Karpas-422 (cell line): Measurements from ENCODE around the gene MMGT1. TPM values are rescaled to one million over a fixed set of nuclear protein-coding genes. Genes with fewer than 3 reads are reported as not detected.

Source experiments
- DNase-seq: peaks from one replicate; pipeline ENCODE4 v3.0.0-alpha.2; 2015
- H2AFZ ChIP-seq: fragments of 200-600 bp; sonication (generic); 2 replicates; pipeline ENCODE4 v1.6.1; 2014; ENCODE audit warnings: antibody characterized with exemption, low read length, mixed read lengths
- H3K27ac ChIP-seq: fragments of 200-600 bp; sonication (generic); 2 replicates; pipeline ENCODE4 v1.5.1; 2014; ENCODE audit warnings: mild to moderate bottlenecking, low read length, moderate library complexity
- H3K27me3 ChIP-seq: fragments of 200-600 bp; sonication (generic); 2 replicates; pipeline ENCODE4 v1.6.1; 2014; ENCODE audit warnings: low read length, mixed read lengths
- H3K36me3 ChIP-seq: fragments of 200-600 bp; sonication (generic); 2 replicates; pipeline ENCODE4 v1.6.1; 2014; ENCODE audit warnings: low read length, mixed read lengths; ENCODE audit not compliant: insufficient read depth
- H3K4me1 ChIP-seq: fragments of 200-600 bp; sonication (generic); 2 replicates; pipeline ENCODE4 v1.6.1; 2014; ENCODE audit warnings: mild to moderate bottlenecking, low read length, mixed read lengths
- H3K4me2 ChIP-seq: fragments of 200-600 bp; sonication (generic); 2 replicates; pipeline ENCODE4 v1.6.1; 2014; ENCODE audit warnings: low read length, low read depth, mild to moderate bottlenecking; ENCODE audit not compliant: poor library complexity, severe bottlenecking
- H3K4me3 ChIP-seq: fragments of 200-600 bp; sonication (generic); 2 replicates; pipeline ENCODE4 v1.5.1; 2014; ENCODE audit warnings: mild to moderate bottlenecking, antibody characterized with exemption, low read length, mixed read lengths
- H3K79me2 ChIP-seq: fragments of 200-600 bp; sonication (generic); 2 replicates; pipeline ENCODE4 v1.6.1; 2014; ENCODE audit warnings: mild to moderate bottlenecking, low read length, mixed read lengths
- H3K9ac ChIP-seq: fragments of 200-600 bp; sonication (generic); 2 replicates; pipeline ENCODE4 v1.6.0; 2014; ENCODE audit warnings: low read length
- H3K9me2 ChIP-seq: fragments of 200-600 bp; sonication (generic), shearing (Covaris generic); replicated peaks from 2 replicates; pipeline ENCODE4 v1.6.0; 2014; ENCODE audit warnings: mild to moderate bottlenecking, low read length, moderate library complexity; ENCODE audit not compliant: insufficient read depth
- H3K9me3 ChIP-seq: fragments of 300-700, 200-600 bp; sonication (generic); 2 replicates; pipeline ENCODE4 v1.6.1; 2014; ENCODE audit warnings: low read length, mixed read lengths
- H4K20me1 ChIP-seq: fragments of 200-600 bp; sonication (generic); 2 replicates; pipeline ENCODE4 v1.6.1; 2014; ENCODE audit warnings: mild to moderate bottlenecking, antibody characterized with exemption, low read length, low read depth; ENCODE audit not compliant: insufficient read depth
- total RNA-seq: library from RNA; depleted of rRNA; stranded (reverse); fragments of >200 nt; shearing (Covaris generic); gene quantifications from 2 replicates; pipeline ENCODE4 v1.2.3, GENCODE V29; 2014; ENCODE audit warnings: low replicate concordance

The MMGT1 gene
- total RNA-seq, 1 experiment from 2014 or later, result 25.6 TPM

GRCh38 chrX:135985157-135985972, 11.6 kb upstream of the MMGT1 start, which contains the start of gene SLC9A6:
Gene SLC9A6, plus strand, starts transcription at chrX:135985435. Its CDS starts 224 bp downstream, at chrX:135985659.
- Histone ChIP-seq H3K9me3 (no peaks in the 10 kb centered on the region), H3K9ac (peak within 1 kb of the TSS; percentile 84), H2AFZ (peak within 1 kb of the TSS; percentile 48; the same call in 1 of the 2 replicates), H3K4me1 (peaks cover 33% of the 10 kb centered on the region), H3K9me2 (no peaks in the 10 kb centered on the region), H4K20me1 (no peaks in the 10 kb centered on the region), H3K27ac (peak within 1 kb of the TSS; percentile 64), H3K36me3 (no peaks in the 10 kb centered on the region), H3K4me3 (peak within 1 kb of the TSS; percentile 79), H3K79me2 (peaks cover 43% of the 10 kb centered on the region), H3K4me2 (peak within 1 kb of the TSS; percentile 76), H3K27me3 (no peaks in the 10 kb centered on the region; the same call in 1 of the 2 replicates)
- peak; percentile 84 for DNase-seq

GRCh38 chrX:135984791-135985156, 11.0 kb upstream of the MMGT1 start:
- Histone ChIP-seq H3K9me3 (no peaks in the 10 kb centered on the region), H3K27me3 (no peaks in the 10 kb centered on the region; the same call in 1 of the 2 replicates), H3K79me2 (peaks cover 41% of the 10 kb centered on the region), H3K9ac (peak overlapping the region; percentile 84), H4K20me1 (no peaks in the 10 kb centered on the region), H3K9me2 (no peaks in the 10 kb centered on the region), H3K4me1 (peaks cover 33% of the 10 kb centered on the region), H2AFZ (peak overlapping the region; percentile 48; the same call in 1 of the 2 replicates), H3K4me2 (peak overlapping the region; percentile 76), H3K36me3 (no peaks in the 10 kb centered on the region), H3K4me3 (peak overlapping the region; percentile 79), H3K27ac (no peak overlapping the region)
- peak; percentile 43 for DNase-seq

- Histone ChIP-seq H3K4me1 (peaks cover 33% of the 10 kb centered on the region), H3K79me2 (peaks cover 36% of the 10 kb centered on the region), H3K9me3 (no peaks in the 10 kb centered on the region), H3K27me3 (no peaks in the 10 kb centered on the region; the same call in 1 of the 2 replicates), H2AFZ (peak overlapping the region; percentile 48; the same call in 1 of the 2 replicates), H3K9ac (peak overlapping the region; percentile 84), H3K4me3 (peak overlapping the region; percentile 79), H3K9me2 (no peaks in the 10 kb centered on the region), H4K20me1 (no peaks in the 10 kb centered on the region), H3K36me3 (no peaks in the 10 kb centered on the region), H3K4me2 (peak overlapping the region; percentile 76), H3K27ac (no peak overlapping the region)
- no peak for DNase-seq
Measured at GRCh38 chrX:135984256-135984655, 10.5 kb upstream of the MMGT1 start.

- H3K9ac ChIP-seq, result no peak overlapping the region
- no peaks in the 10 kb centered on the region for H3K9me3 ChIP-seq
- no peak overlapping the region for H2AFZ ChIP-seq
- H3K36me3 ChIP-seq, result no peaks in the 10 kb centered on the region
- no peaks in the 10 kb centered on the region; the same call in 1 of the 2 replicates for H3K27me3 ChIP-seq
- H3K4me2 ChIP-seq, result no peak overlapping the region
- peaks cover 24% of the 10 kb centered on the region for H3K79me2 ChIP-seq
- peaks cover 33% of the 10 kb centered on the region for H3K4me1 ChIP-seq
- no peak overlapping the region for H3K4me3 ChIP-seq
- H4K20me1 ChIP-seq, result no peaks in the 10 kb centered on the region
- no peaks in the 10 kb centered on the region for H3K9me2 ChIP-seq
- no peak overlapping the region for H3K27ac ChIP-seq
- no peak for DNase-seq
Measured at GRCh38 chrX:135982860-135983259, 9.1 kb upstream of the MMGT1 start.

GRCh38 chrX:135981668-135982067, 7.9 kb upstream of the MMGT1 start:
- H3K27me3 ChIP-seq, result no peaks in the 10 kb centered on the region; the same call in 1 of the 2 replicates
- H3K79me2 ChIP-seq, result peaks cover 12% of the 10 kb centered on the region
- H3K4me3 ChIP-seq, result no peak overlapping the region
- H3K36me3 ChIP-seq, result no peaks in the 10 kb centered on the region
- H3K27ac ChIP-seq, result no peak overlapping the region
- peaks cover 21% of the 10 kb centered on the region for H3K4me1 ChIP-seq
- H3K9me3 ChIP-seq, result no peaks in the 10 kb centered on the region
- no peak overlapping the region for H3K4me2 ChIP-seq
- H2AFZ ChIP-seq, result no peak overlapping the region
- H3K9me2 ChIP-seq, result no peaks in the 10 kb centered on the region
- no peaks in the 10 kb centered on the region for H4K20me1 ChIP-seq
- no peak for DNase-seq
- no peak overlapping the region for H3K9ac ChIP-seq

- Histone ChIP-seq H3K4me1 (peaks cover 21% of the 10 kb centered on the region), H3K9me2 (no peaks in the 10 kb centered on the region), H3K27ac (no peak overlapping the region), H3K36me3 (no peaks in the 10 kb centered on the region), H3K9me3 (no peaks in the 10 kb centered on the region), H3K4me3 (no peak overlapping the region), H3K4me2 (no peak overlapping the region), H3K27me3 (no peaks in the 10 kb centered on the region; the same call in 1 of the 2 replicates), H3K79me2 (peaks cover 6% of the 10 kb centered on the region), H4K20me1 (no peaks in the 10 kb centered on the region), H2AFZ (no peak overlapping the region), H3K9ac (no peak overlapping the region)
- no peak for DNase-seq
Measured at GRCh38 chrX:135981010-135981409, 7.2 kb upstream of the MMGT1 start.

- Histone ChIP-seq H3K9ac (no peak overlapping the region), H3K9me3 (no peaks in the 10 kb centered on the region), H2AFZ (no peak overlapping the region), H3K36me3 (no peaks in the 10 kb centered on the region), H3K4me2 (no peak overlapping the region), H3K79me2 (peaks cover 10% of the 10 kb centered on the region), H3K4me1 (peaks cover 10% of the 10 kb centered on the region), H3K27ac (no peak overlapping the region), H3K27me3 (no peaks in the 10 kb centered on the region; the same call in 1 of the 2 replicates), H3K4me3 (no peak overlapping the region), H3K9me2 (no peaks in the 10 kb centered on the region), H4K20me1 (no peaks in the 10 kb centered on the region)
- DNase-seq, result no peak
Measured at GRCh38 chrX:135977611-135978010, 3.8 kb upstream of the MMGT1 start.

GRCh38 chrX:135975421-135975820, 1.6 kb upstream of the MMGT1 start:
- no peak overlapping the region for H3K4me3 ChIP-seq
- no peak for DNase-seq
- no peak overlapping the region for H2AFZ ChIP-seq
- no peaks in the 10 kb centered on the region for H4K20me1 ChIP-seq
- no peak overlapping the region for H3K4me2 ChIP-seq
- H3K27me3 ChIP-seq, result no peaks in the 10 kb centered on the region
- no peaks in the 10 kb centered on the region for H3K9me2 ChIP-seq
- H3K9me3 ChIP-seq, result no peaks in the 10 kb centered on the region
- H3K79me2 ChIP-seq, result peaks cover 29% of the 10 kb centered on the region
- peaks cover 18% of the 10 kb centered on the region for H3K4me1 ChIP-seq
- H3K36me3 ChIP-seq, result no peaks in the 10 kb centered on the region
- no peak overlapping the region for H3K9ac ChIP-seq
- no peak overlapping the region for H3K27ac ChIP-seq
